ENCODE results near the gene CACNA1C. TPM values are rescaled to one million over a fixed set of nuclear protein-coding genes. Genes with fewer than 3 reads are reported as not detected.

CACNA1C gene
- total and polyA plus RNA-seq, 2 donors (not counting 1 experiment from before 2014, with no cell fraction given) = 0.01 to 0.02 TPM

- POLR2A ChIA-PET = no interaction called here
- no peak overlapping the region for H3K4me3 Mint-ChIP-seq
- H3K27ac Mint-ChIP-seq = no peak overlapping the region
- Histone ChIP-seq H3K36me3 (replicated peaks in 1 of 2; ENCODE audit: control extremely low read depth in 1 of 2, control insufficient read depth in 1 of 2, extremely low read depth in 1 of 2, insufficient read depth in 2 of 2, low read length in 1 of 2) (no peaks in the 10 kb centered on the region), H3K27me3 (replicated peaks in 1 of 4; ENCODE audit: control extremely low read depth in 1 of 4, control insufficient read depth in 3 of 4, insufficient read depth in 4 of 4, low read length in 3 of 4) (peaks cover 0 to 3% (median 0%) of the 10 kb centered on the region in 4 experiments), H3K4me1 (ENCODE audit: control insufficient read depth in 2 of 2, insufficient read depth in 2 of 2, low read length in 2 of 2) (no peaks in the 10 kb centered on the region), H3K9ac (ENCODE audit: low read length) (no peak overlapping the region), H4K20me1 (ENCODE audit: control insufficient read depth, insufficient read depth, low read length, poor library complexity, severe bottlenecking) (no peaks in the 10 kb centered on the region), H3K9me3 (ENCODE audit: control extremely low read depth in 1 of 3, control insufficient read depth in 2 of 3, insufficient read depth in 1 of 3, low read length in 2 of 3) (no peaks in the 10 kb centered on the region), H3K4me2 (replicated peaks; ENCODE audit: low read depth, low read length, poor library complexity, severe bottlenecking) (no peak overlapping the region), H3K79me2 (ENCODE audit: control insufficient read depth, insufficient read depth, low read length) (no peaks in the 10 kb centered on the region), H3K4me3 (ENCODE audit: control extremely low read depth in 1 of 5, extremely low read depth in 1 of 5, insufficient read depth in 1 of 5, low read depth in 2 of 5, low read length in 4 of 5) (no peak overlapping the region), H2AFZ (ENCODE audit: insufficient read depth, low read depth, low read length, poor library complexity, severe bottlenecking) (no peak overlapping the region), H3K27ac (ENCODE audit: low read length in 2 of 2) (no peak overlapping the region)
- peaks cover 16% of the 10 kb centered on the region for H3K27me3 Mint-ChIP-seq
- no peak for DNase-seq
- TF ChIP-seq, protein P1, sequence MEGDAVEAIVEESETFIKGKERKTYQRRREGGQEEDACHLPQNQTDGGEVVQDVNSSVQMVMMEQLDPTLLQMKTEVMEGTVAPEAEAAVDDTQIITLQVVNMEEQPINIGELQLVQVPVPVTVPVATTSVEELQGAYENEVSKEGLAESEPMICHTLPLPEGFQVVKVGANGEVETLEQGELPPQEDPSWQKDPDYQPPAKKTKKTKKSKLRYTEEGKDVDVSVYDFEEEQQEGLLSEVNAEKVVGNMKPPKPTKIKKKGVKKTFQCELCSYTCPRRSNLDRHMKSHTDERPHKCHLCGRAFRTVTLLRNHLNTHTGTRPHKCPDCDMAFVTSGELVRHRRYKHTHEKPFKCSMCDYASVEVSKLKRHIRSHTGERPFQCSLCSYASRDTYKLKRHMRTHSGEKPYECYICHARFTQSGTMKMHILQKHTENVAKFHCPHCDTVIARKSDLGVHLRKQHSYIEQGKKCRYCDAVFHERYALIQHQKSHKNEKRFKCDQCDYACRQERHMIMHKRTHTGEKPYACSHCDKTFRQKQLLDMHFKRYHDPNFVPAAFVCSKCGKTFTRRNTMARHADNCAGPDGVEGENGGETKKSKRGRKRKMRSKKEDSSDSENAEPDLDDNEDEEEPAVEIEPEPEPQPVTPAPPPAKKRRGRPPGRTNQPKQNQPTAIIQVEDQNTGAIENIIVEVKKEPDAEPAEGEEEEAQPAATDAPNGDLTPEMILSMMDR (IDR thresholded peaks at IDR 0.05) = no peak
- no peak for TF ChIP-seq EZH2 (IDR thresholded peaks at IDR 0.05; ENCODE audit: borderline replicate concordance, insufficient read depth, low read depth, low read length, poor library complexity, severe bottlenecking)
- CTCF ChIA-PET = interaction anchor here (0.9 kb wide), 1 partner anchor 9 kb away, joined by 3 read pairs; no protein-coding TSS in a partner anchor
- intact Hi-C loops (cut with micrococcal nuclease) = no loop called here
- ATAC-seq (ENCODE audit: low read depth) = no peak
- H3K9me3 Mint-ChIP-seq (ENCODE audit: insufficient read depth) = no peaks in the 10 kb centered on the region
- WGBS (ENCODE audit: insufficient coverage) = 50% methylated on average over 7 of the region's 7 CpGs
- peaks cover 1% of the 10 kb centered on the region for H3K4me1 Mint-ChIP-seq
These were observed 451.0 kb downstream of the CACNA1C start for GRCh38 chr12:2503762-2504161.

- ChIA-PET CTCF (no interaction called here), POLR2A (no interaction called here)
- H3K4me1 ChIP-seq (ENCODE audit: control insufficient read depth in 2 of 2, insufficient read depth in 2 of 2, low read length in 2 of 2) = no peaks in the 10 kb centered on the region
- intact Hi-C loops (cut with micrococcal nuclease) = no loop called here
- no peak for ATAC-seq (ENCODE audit: low read depth)
- no peak for TF ChIP-seq EZH2 (IDR thresholded peaks at IDR 0.05; ENCODE audit: borderline replicate concordance, insufficient read depth, low read depth, low read length, poor library complexity, severe bottlenecking)
- TF ChIP-seq, protein P1 (IDR thresholded peaks at IDR 0.05) = no peak
- no peaks in the 10 kb centered on the region for H3K9me3 ChIP-seq (ENCODE audit: control extremely low read depth in 1 of 3, control insufficient read depth in 2 of 3, insufficient read depth in 1 of 3, low read length in 2 of 3)
- H2AFZ ChIP-seq (ENCODE audit: insufficient read depth, low read depth, low read length, poor library complexity, severe bottlenecking) = no peak overlapping the region
- no peaks in the 10 kb centered on the region for H3K27me3 ChIP-seq (replicated peaks in 1 of 4; ENCODE audit: control extremely low read depth in 1 of 4, control insufficient read depth in 3 of 4, insufficient read depth in 4 of 4, low read length in 3 of 4)
- no peak overlapping the region for H3K4me3 Mint-ChIP-seq
- no peak overlapping the region for H3K9ac ChIP-seq (ENCODE audit: low read length)
- no peaks in the 10 kb centered on the region for H3K36me3 ChIP-seq (replicated peaks in 1 of 2; ENCODE audit: control extremely low read depth in 1 of 2, control insufficient read depth in 1 of 2, extremely low read depth in 1 of 2, insufficient read depth in 2 of 2, low read length in 1 of 2)
- no peak overlapping the region for H3K4me2 ChIP-seq (replicated peaks; ENCODE audit: low read depth, low read length, poor library complexity, severe bottlenecking)
- H3K27ac Mint-ChIP-seq = no peak overlapping the region
- H3K4me1 Mint-ChIP-seq = peaks cover 1% of the 10 kb centered on the region
- no peak overlapping the region for H3K4me3 ChIP-seq (ENCODE audit: control extremely low read depth in 1 of 5, extremely low read depth in 1 of 5, insufficient read depth in 1 of 5, low read depth in 2 of 5, low read length in 4 of 5)
- 96% methylated on average over 13 of the region's 15 CpGs for WGBS (ENCODE audit: insufficient coverage)
- no peaks in the 10 kb centered on the region for H4K20me1 ChIP-seq (ENCODE audit: control insufficient read depth, insufficient read depth, low read length, poor library complexity, severe bottlenecking)
- no peak overlapping the region for H3K27ac ChIP-seq (ENCODE audit: low read length in 2 of 2)
- no peaks in the 10 kb centered on the region for H3K9me3 Mint-ChIP-seq (ENCODE audit: insufficient read depth)
- peaks cover 16% of the 10 kb centered on the region for H3K27me3 Mint-ChIP-seq
- H3K79me2 ChIP-seq (ENCODE audit: control insufficient read depth, insufficient read depth, low read length) = no peaks in the 10 kb centered on the region
- no peak for DNase-seq
These were observed 451.8 kb downstream of the CACNA1C start for GRCh38 chr12:2504577-2504976.

Measured in B cell (primary cell).